C4-2B (cell line): ENCODE data around the gene BANK1.

Source experiments
- CTCF ChIP-seq: fragments of 450-650 bp; conservative IDR thresholded peaks from 2 replicates; pipeline ENCODE4 v1.5.1; 2017; ENCODE audit warnings: mild to moderate bottlenecking
- ZFX ChIP-seq: fragments of 450-650 bp; IDR thresholded peaks from 2 replicates; pipeline ENCODE4 v1.6.1; 2017

GRCh38 chr4:101780284-101780683 is 10.2 kb upstream of the BANK1 start:
- no peak for TF ChIP-seq CTCF
- TF ChIP-seq ZFX, result no peak
